Measurements from ENCODE around the gene DNHD1. TPM values are rescaled to one million over a fixed set of nuclear protein-coding genes. Genes with fewer than 3 reads are reported as not detected.
A peak's percentile ranks its signal among the peaks of the same experiment; 100 is the strongest.

Gene DNHD1
- total RNA-seq, 6 experiments from 2014 or later, result 1.9 to 10.3 (median 6.1) TPM

DNA sequence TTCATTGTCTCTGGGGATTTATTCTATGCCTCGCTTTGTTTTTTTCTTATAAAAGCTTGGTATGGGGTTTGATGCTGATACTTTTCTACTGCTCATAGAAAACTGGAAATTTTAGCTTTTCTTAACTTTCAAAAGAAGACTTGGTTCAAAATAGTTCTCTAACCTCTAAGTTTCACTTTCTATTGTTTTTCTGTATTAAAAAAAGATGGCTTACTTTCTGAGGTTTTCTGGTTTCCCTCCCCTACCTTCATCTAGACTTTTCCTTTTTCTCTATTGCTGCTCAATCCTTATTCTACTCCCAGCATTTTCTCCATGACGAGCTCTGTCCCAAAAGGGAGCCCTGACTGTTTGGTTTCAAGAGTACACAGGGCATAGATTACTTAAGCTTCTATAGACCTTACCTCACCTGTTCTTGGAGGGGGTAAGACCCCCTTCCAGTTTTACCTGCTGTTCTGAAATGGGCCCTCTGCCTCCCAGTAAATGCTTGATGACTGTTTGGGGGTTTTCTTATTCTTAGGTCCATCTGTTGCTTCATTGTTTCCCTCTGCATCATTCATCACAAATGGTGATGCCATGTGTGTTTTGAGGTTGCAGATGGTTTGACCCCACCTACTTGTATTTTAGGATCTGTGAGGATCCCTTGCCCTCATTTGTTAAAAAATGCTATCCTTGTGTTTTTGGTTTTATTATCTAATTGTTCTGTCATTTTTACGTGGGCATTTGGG is 29.5 kb downstream of the DNHD1 start:
- H3K9me3 ChIP-seq, result no peaks in the 10 kb centered on the region
- H3K4me1 ChIP-seq, result no peaks in the 10 kb centered on the region
- 83% methylated on average over 2 of the region's 3 CpGs for WGBS (ENCODE audit: insufficient coverage, low coverage, low lambda C conversion rate, missing lambda C conversion rate)
- intact Hi-C loops (cut with DNase I), result no loop called here
- no peak for DNase-seq
- no peaks in the 10 kb centered on the region for H3K27me3 ChIP-seq
- TF ChIP-seq, protein P1, sequence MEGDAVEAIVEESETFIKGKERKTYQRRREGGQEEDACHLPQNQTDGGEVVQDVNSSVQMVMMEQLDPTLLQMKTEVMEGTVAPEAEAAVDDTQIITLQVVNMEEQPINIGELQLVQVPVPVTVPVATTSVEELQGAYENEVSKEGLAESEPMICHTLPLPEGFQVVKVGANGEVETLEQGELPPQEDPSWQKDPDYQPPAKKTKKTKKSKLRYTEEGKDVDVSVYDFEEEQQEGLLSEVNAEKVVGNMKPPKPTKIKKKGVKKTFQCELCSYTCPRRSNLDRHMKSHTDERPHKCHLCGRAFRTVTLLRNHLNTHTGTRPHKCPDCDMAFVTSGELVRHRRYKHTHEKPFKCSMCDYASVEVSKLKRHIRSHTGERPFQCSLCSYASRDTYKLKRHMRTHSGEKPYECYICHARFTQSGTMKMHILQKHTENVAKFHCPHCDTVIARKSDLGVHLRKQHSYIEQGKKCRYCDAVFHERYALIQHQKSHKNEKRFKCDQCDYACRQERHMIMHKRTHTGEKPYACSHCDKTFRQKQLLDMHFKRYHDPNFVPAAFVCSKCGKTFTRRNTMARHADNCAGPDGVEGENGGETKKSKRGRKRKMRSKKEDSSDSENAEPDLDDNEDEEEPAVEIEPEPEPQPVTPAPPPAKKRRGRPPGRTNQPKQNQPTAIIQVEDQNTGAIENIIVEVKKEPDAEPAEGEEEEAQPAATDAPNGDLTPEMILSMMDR (IDR thresholded peaks at IDR 0.05), result no peak
- TF ChIP-seq POLR2A (IDR thresholded peaks at IDR 0.05), result no peak
- no peak for ATAC-seq
- H3K27ac ChIP-seq, result no peak overlapping the region
- H3K4me3 ChIP-seq, result no peak overlapping the region
- H3K36me3 ChIP-seq, result peaks cover 0 to 5% (median 0%) of the 10 kb centered on the region in 4 donors

- Histone ChIP-seq H3K36me3 (peaks cover 0 to 5% (median 0%) of the 10 kb centered on the region in 4 donors), H3K27me3 (no peaks in the 10 kb centered on the region), H3K9me3 (no peaks in the 10 kb centered on the region), H3K4me1 (no peaks in the 10 kb centered on the region), H3K4me3 (no peak overlapping the region), H3K27ac (no peak overlapping the region)
- ATAC-seq (no peak), DNase-seq (no peak)
- TF ChIP-seq POLR2A (IDR thresholded peaks at IDR 0.05), result no peak
- 74% methylated on average over 2 of the region's 2 CpGs for WGBS (ENCODE audit: insufficient coverage, low coverage, low lambda C conversion rate, missing lambda C conversion rate)
- intact Hi-C loops (cut with DNase I), result no loop called here
These were observed 32.2 kb downstream of the DNHD1 start for GRCh38 chr11:6529266-6529665.

- no peak overlapping the region for H3K27ac ChIP-seq
- ATAC-seq (no peak), DNase-seq (no peak)
- H3K27me3 ChIP-seq, result no peaks in the 10 kb centered on the region
- WGBS (ENCODE audit: insufficient coverage, low coverage, low lambda C conversion rate, missing lambda C conversion rate), result 94% methylated on average over 2 of the region's 2 CpGs
- no peak overlapping the region for H3K4me3 ChIP-seq
- no peak for TF ChIP-seq POLR2A (IDR thresholded peaks at IDR 0.05)
- TF ChIP-seq, protein P1 (IDR thresholded peaks at IDR 0.05), result no peak
- H3K4me1 ChIP-seq, result no peaks in the 10 kb centered on the region
- intact Hi-C loops (cut with DNase I), result loop anchor here (10.0 kb wide), 1 partner anchor 154 kb away; the partner anchor contains the start of gene MRPL17 (in 2 of the 2)
- no peaks in the 10 kb centered on the region for H3K9me3 ChIP-seq
- H3K36me3 ChIP-seq, result peaks cover 0 to 5% (median 0%) of the 10 kb centered on the region in 4 donors
These were observed 33.8 kb downstream of the DNHD1 start for GRCh38 chr11:6530848-6531247.

GRCh38 chr11:6531267-6531752 is 34.2 kb downstream of the DNHD1 start:
- Histone ChIP-seq H3K36me3 (peaks cover 0 to 5% (median 0%) of the 10 kb centered on the region in 4 donors), H3K9me3 (no peaks in the 10 kb centered on the region), H3K4me3 (no peak overlapping the region), H3K4me1 (no peaks in the 10 kb centered on the region), H3K27me3 (no peaks in the 10 kb centered on the region), H3K27ac (no peak overlapping the region)
- TF ChIP-seq POLR2A (IDR thresholded peaks at IDR 0.05), result no peak
- TF ChIP-seq, protein P1 (IDR thresholded peaks at IDR 0.05), result peak; percentile 67 to 89 (median 73)
- WGBS (ENCODE audit: insufficient coverage, low coverage, low lambda C conversion rate, missing lambda C conversion rate), result 0% methylated on average over 1 of the region's 1 CpG
- no peak for DNase-seq
- peak; percentile 82 to 91 (median 88) for ATAC-seq
- intact Hi-C loops (cut with DNase I), result loop anchor here (10.0 kb wide), 1 partner anchor 153 kb away; the partner anchor contains the start of gene MRPL17 (in 2 of the 2)

GRCh38 chr11:6538456-6538855 is 41.4 kb downstream of the DNHD1 start:
- TF ChIP-seq POLR2A (IDR thresholded peaks at IDR 0.05), result no peak
- TF ChIP-seq, protein P1 (IDR thresholded peaks at IDR 0.05), result no peak
- DNase-seq (no peak), ATAC-seq (no peak)
- Histone ChIP-seq H3K36me3 (no peaks in the 10 kb centered on the region), H3K27me3 (no peaks in the 10 kb centered on the region), H3K27ac (no peak overlapping the region), H3K4me3 (no peak overlapping the region), H3K4me1 (no peaks in the 10 kb centered on the region), H3K9me3 (no peaks in the 10 kb centered on the region)
- WGBS (ENCODE audit: insufficient coverage, low coverage, low lambda C conversion rate, missing lambda C conversion rate), result 87% methylated on average over 3 of the region's 8 CpGs
- intact Hi-C loops (cut with DNase I), result loop anchor here (10.0 kb wide), 1 partner anchor 146 kb away; the partner anchor contains the start of gene MRPL17 (in 2 of the 2)
